Neural progenitor cell (in vitro differentiated cells): ENCODE results near the gene GLIPR1. TPM values are rescaled to one million over a fixed set of nuclear protein-coding genes. Genes with fewer than 3 reads are reported as not detected.
"Not testable (repeated sequence)": the region's sequence is repeated elsewhere in the genome, so short reads cannot be mapped to it uniquely, and the experiment has no call there.

Experiments
- DNase-seq: peaks from one replicate; pipeline ENCODE4 v3.0.0-alpha.2; 2016; ENCODE audit warnings: low spot score
- H2AFZ ChIP-seq: fragments of 200-600 bp; sonication (generic); replicated peaks from 2 replicates; pipeline ENCODE4 v1.6.1; 2016; ENCODE audit warnings: antibody characterized with exemption
- H3F3A ChIP-seq: fragments of 200-600 bp; sonication (generic); 2 replicates; pipeline ENCODE4 v1.6.1; 2016; ENCODE audit warnings: antibody characterized with exemption, low read depth
- H3K27ac ChIP-seq: fragments of 200-600 bp; sonication (generic); 2 replicates; pipeline ENCODE4 v1.5.1; 2016; ENCODE audit warnings: mild to moderate bottlenecking
- H3K27me3 ChIP-seq: fragments of 200-600 bp; sonication (generic); 2 replicates; pipeline ENCODE4 v1.6.1; 2016; ENCODE audit warnings: mild to moderate bottlenecking, moderate library complexity
- H3K36me3 ChIP-seq: fragments of 200-600 bp; sonication (generic); 2 replicates; pipeline ENCODE4 v1.5.1; 2016
- H3K4me1 ChIP-seq: fragments of 200-600 bp; sonication (generic); 2 replicates; pipeline ENCODE4 v1.6.1; 2016; ENCODE audit warnings: mixed run types
- H3K4me2 ChIP-seq: fragments of 200-600 bp; sonication (generic); 2 replicates; pipeline ENCODE4 v1.6.1; 2016
- H3K4me3 ChIP-seq: fragments of 200-600 bp; sonication (generic); 2 replicates; pipeline ENCODE4 v1.5.1; 2016
- H3K79me2 ChIP-seq: fragments of 200-600 bp; sonication (generic); 2 replicates; pipeline ENCODE4 v1.6.1; 2016; ENCODE audit warnings: low read depth
- H3K9ac ChIP-seq: fragments of 200-600 bp; sonication (generic); 2 replicates; pipeline ENCODE4 v1.6.1; 2016
- H3K9me3 ChIP-seq: fragments of 200-600 bp; sonication (generic); 2 replicates; pipeline ENCODE4 v1.5.1; 2016; ENCODE audit warnings: low read depth
- H4K20me1 ChIP-seq: fragments of 200-600 bp; sonication (generic); 2 replicates; pipeline ENCODE4 v1.6.1; 2016; ENCODE audit warnings: low read depth
- H3K27ac Mint-ChIP-seq: 3 replicates; pipeline ENCODE4 v1.8.0; 2021; ENCODE audit warnings: mixed read lengths
- H3K27me3 Mint-ChIP-seq: 2 replicates; pipeline ENCODE4 v1.8.0; 2022; ENCODE audit warnings: low read depth, mild to moderate bottlenecking, inconsistent platforms, moderate library complexity, mixed read lengths; ENCODE audit not compliant: insufficient read depth
- H3K36me3 Mint-ChIP-seq: 3 replicates; pipeline ENCODE4 v1.8.0; 2021; ENCODE audit warnings: mixed read lengths
- H3K4me1 Mint-ChIP-seq: 3 replicates; pipeline ENCODE4 v1.8.0; 2021; ENCODE audit warnings: mixed read lengths
- H3K4me3 Mint-ChIP-seq: 3 replicates; pipeline ENCODE4 v1.8.0; 2021; ENCODE audit warnings: mild to moderate bottlenecking, moderate library complexity, mixed read lengths
- H3K9me3 Mint-ChIP-seq: 3 replicates; pipeline ENCODE4 v1.8.0; 2020; ENCODE audit warnings: mixed read lengths
- EZH2 ChIP-seq: fragments of 200-600 bp; sonication (generic); IDR thresholded peaks from 2 replicates; pipeline ENCODE4 v1.6.1; 2017; ENCODE audit warnings: antibody characterized with exemption, mild to moderate bottlenecking, moderate library complexity
- EZH2phosphoT487 ChIP-seq: fragments of 200-600 bp; sonication (generic); IDR thresholded peaks from 2 replicates; pipeline ENCODE4 v1.6.1; 2017; ENCODE audit warnings: antibody characterized with exemption
- total RNA-seq: library from RNA; depleted of rRNA; stranded (reverse); fragments of >200 nt; gene quantifications from 2 replicates; pipeline ENCODE4 v1.2.3, GENCODE V29; 2015; ENCODE audit warnings: low replicate concordance
- TF ChIP-seq, protein P1 (sequence below): fragments of 200-600 bp; sonication (generic); IDR thresholded peaks from 2 replicates; pipeline ENCODE4 v1.5.1; 2017; ENCODE audit warnings: antibody characterized with exemption, mild to moderate bottlenecking

GLIPR1 gene
- total RNA-seq, 1 donor from 2014 or later, result 0.04 TPM

DNA sequence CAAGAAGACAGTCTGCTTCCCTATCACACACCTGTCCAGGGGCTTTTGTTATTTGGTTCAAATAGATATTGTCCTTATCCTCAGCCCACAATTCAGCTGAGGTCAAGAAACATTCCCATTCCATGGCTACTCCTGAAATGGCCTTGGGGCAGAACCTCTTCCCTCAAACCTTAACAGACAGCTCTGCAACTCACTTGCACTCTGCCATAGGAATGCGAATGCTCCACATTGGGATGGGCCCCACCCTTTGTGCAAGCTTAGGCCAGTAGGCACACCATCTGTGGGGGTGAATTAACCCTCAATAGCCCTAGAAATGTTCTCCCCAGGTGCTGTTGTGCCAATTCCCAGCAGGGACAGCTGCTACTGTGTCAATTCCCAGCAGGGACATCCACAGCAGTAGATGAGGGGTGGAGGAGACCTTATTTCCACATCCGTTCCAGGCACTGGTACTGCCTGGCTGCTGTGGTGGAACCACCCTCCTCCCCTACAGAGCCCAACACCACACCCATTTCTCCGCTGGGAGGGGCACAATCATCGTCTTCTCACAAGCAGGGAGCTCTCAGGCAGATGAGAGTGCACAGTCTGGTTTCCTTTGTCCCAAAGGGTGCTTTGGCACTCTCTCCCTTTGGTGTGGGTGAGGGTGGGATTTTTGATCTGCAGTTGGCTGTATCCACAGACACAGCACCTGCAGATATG, 42.3 kb upstream of the GLIPR1 start:
- H3K27ac Mint-ChIP-seq, result no peak overlapping the region
- no peak overlapping the region for H2AFZ ChIP-seq
- H3K36me3 Mint-ChIP-seq, result no peaks in the 10 kb centered on the region
- H3K4me2 ChIP-seq, result no peak overlapping the region
- peaks cover 17% of the 10 kb centered on the region for H3K9me3 Mint-ChIP-seq
- H3K4me1 ChIP-seq, result no peaks in the 10 kb centered on the region
- H4K20me1 ChIP-seq, result no peaks in the 10 kb centered on the region
- TF ChIP-seq, protein P1, sequence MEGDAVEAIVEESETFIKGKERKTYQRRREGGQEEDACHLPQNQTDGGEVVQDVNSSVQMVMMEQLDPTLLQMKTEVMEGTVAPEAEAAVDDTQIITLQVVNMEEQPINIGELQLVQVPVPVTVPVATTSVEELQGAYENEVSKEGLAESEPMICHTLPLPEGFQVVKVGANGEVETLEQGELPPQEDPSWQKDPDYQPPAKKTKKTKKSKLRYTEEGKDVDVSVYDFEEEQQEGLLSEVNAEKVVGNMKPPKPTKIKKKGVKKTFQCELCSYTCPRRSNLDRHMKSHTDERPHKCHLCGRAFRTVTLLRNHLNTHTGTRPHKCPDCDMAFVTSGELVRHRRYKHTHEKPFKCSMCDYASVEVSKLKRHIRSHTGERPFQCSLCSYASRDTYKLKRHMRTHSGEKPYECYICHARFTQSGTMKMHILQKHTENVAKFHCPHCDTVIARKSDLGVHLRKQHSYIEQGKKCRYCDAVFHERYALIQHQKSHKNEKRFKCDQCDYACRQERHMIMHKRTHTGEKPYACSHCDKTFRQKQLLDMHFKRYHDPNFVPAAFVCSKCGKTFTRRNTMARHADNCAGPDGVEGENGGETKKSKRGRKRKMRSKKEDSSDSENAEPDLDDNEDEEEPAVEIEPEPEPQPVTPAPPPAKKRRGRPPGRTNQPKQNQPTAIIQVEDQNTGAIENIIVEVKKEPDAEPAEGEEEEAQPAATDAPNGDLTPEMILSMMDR, result no peak
- TF ChIP-seq EZH2phosphoT487 (no peak), EZH2 (no peak)
- H3K27me3 Mint-ChIP-seq, result peaks cover 3% of the 10 kb centered on the region
- no peaks in the 10 kb centered on the region for H3F3A ChIP-seq
- peaks cover 7% of the 10 kb centered on the region for H3K9me3 ChIP-seq
- no peaks in the 10 kb centered on the region for H3K27me3 ChIP-seq
- no peaks in the 10 kb centered on the region for H3K4me1 Mint-ChIP-seq
- no peak for DNase-seq
- no peak overlapping the region for H3K4me3 Mint-ChIP-seq
- H3K79me2 ChIP-seq, result no peaks in the 10 kb centered on the region
- H3K27ac ChIP-seq, result no peak overlapping the region
- H3K4me3 ChIP-seq, result no peak overlapping the region
- no peak overlapping the region for H3K9ac ChIP-seq
- no peaks in the 10 kb centered on the region for H3K36me3 ChIP-seq

DNA sequence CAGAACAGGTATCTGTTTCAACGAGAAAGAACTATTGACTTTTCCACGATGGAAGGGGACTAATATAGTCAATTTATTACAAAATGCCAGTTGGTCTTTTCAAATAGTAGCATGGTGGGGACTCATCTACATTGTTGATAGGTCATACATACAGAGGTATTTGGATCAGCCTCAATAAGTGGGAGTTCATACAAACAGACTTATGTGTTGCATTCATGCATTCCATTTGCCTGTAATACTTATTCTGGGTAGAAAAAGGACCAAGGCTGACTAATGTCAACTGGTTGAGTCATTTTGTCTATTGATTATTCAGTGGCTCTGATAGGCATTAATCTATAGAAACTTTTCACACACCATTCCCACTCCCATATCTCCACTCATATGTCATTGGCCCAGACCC, 41.5 kb upstream of the GLIPR1 start:
- H3K27ac Mint-ChIP-seq, result no peak overlapping the region
- peaks cover 7% of the 10 kb centered on the region for H3K9me3 ChIP-seq
- no peaks in the 10 kb centered on the region for H3K36me3 Mint-ChIP-seq
- no peak overlapping the region for H3K4me2 ChIP-seq
- no peaks in the 10 kb centered on the region for H3K4me1 Mint-ChIP-seq
- H3K27me3 ChIP-seq, result no peaks in the 10 kb centered on the region
- peaks cover 17% of the 10 kb centered on the region for H3K9me3 Mint-ChIP-seq
- H4K20me1 ChIP-seq, result no peaks in the 10 kb centered on the region
- TF ChIP-seq, protein P1, result no peak
- TF ChIP-seq EZH2 (no peak), EZH2phosphoT487 (no peak)
- no peak overlapping the region for H2AFZ ChIP-seq
- no peaks in the 10 kb centered on the region for H3K36me3 ChIP-seq
- DNase-seq, result no peak
- no peak overlapping the region for H3K4me3 ChIP-seq
- no peaks in the 10 kb centered on the region for H3K79me2 ChIP-seq
- H3K4me1 ChIP-seq, result no peaks in the 10 kb centered on the region
- H3F3A ChIP-seq, result no peaks in the 10 kb centered on the region
- H3K4me3 Mint-ChIP-seq, result no peak overlapping the region
- peaks cover 3% of the 10 kb centered on the region for H3K27me3 Mint-ChIP-seq
- H3K9ac ChIP-seq, result no peak overlapping the region
- no peak overlapping the region for H3K27ac ChIP-seq

DNA sequence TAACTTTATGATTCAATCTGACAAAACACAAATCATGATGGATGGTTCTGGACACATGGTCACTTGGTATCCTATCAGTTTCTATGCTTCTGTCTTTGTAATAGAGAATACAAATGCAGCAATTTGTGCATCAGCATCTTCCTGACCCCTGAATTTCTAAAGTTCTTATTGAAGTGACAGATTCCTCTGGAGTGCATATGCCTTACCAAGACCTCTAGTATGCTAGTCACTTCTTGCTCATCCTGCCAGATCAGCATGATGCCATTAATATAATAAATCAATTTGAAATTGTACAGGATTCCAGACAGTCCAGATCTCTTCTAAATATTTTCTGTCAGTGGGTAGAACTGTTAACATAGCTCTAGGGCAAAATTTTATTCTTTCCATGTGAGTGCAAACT, 40.6 kb upstream of the GLIPR1 start:
- Mint-ChIP-seq H3K4me3 (no peak overlapping the region), H3K27ac (no peak overlapping the region)
- no peak overlapping the region for H3K4me3 ChIP-seq

DNA sequence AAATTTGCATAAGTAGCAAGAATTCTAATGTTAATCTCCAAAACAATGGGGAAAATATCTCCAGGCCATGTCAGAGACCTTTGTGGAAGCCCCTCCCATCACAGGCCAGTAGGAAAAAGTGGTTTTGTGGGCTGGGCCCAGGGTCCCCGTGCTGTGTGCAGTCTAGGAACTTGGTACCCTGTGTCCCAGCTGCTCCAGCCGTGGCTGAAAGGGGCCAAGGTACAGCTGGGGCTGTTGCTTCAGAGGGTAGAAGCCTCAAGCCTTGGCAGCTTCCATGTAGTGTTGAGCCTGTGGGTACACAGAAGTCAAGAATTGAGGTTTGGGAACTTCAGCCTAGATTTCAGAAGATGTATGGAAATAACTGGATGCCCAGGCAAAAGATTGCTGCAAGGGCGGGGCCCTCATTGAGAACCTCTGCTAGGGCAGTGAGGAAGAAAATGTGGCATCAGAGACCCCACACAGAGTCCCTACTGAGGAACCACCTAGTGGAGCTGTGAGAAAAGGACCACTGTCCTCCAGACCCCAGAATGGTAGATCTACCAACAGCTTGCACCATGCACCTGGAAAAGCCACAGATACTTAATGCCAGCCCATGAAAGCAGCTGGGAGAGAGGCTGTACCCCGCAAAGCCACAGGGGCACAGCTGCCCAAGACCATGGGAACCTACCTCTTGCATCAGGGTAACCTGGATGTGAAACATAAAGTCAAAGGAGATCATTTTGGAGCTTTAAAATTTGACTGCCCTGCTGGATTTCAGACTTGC, 38.7 kb upstream of the GLIPR1 start:
- H3K4me3 Mint-ChIP-seq, H3K4me2 ChIP-seq, H3K9ac ChIP-seq, H3F3A ChIP-seq, H3K27ac Mint-ChIP-seq, H3K9me3 ChIP-seq, H3K36me3 ChIP-seq, H3K4me1 ChIP-seq, H3K4me1 Mint-ChIP-seq, H4K20me1 ChIP-seq, H3K36me3 Mint-ChIP-seq, H3K27me3 ChIP-seq, H3K9me3 Mint-ChIP-seq, H3K27ac ChIP-seq, H3K4me3 ChIP-seq, H3K27me3 Mint-ChIP-seq, H2AFZ ChIP-seq, H3K79me2 ChIP-seq, DNase-seq: not testable (repeated sequence)

More for the DNA sequence above, 40.6 kb upstream of the GLIPR1 start:
- Mint-ChIP-seq H3K27me3 (peaks cover 3% of the 10 kb centered on the region), H3K36me3 (no peaks in the 10 kb centered on the region), H3K9me3 (peaks cover 17% of the 10 kb centered on the region), H3K4me1 (no peaks in the 10 kb centered on the region)
- Histone ChIP-seq H3K4me2 (no peak overlapping the region), H3K9ac (no peak overlapping the region), H3K9me3 (peaks cover 7% of the 10 kb centered on the region), H3K36me3 (no peaks in the 10 kb centered on the region), H4K20me1 (no peaks in the 10 kb centered on the region), H3K79me2 (no peaks in the 10 kb centered on the region), H3K27ac (no peak overlapping the region), H3K4me1 (no peaks in the 10 kb centered on the region), H3F3A (no peaks in the 10 kb centered on the region), H2AFZ (no peak overlapping the region), H3K27me3 (no peaks in the 10 kb centered on the region)
- no peak for DNase-seq
- TF ChIP-seq EZH2phosphoT487 (no peak), EZH2 (no peak)
- TF ChIP-seq, protein P1, result no peak

DNA sequence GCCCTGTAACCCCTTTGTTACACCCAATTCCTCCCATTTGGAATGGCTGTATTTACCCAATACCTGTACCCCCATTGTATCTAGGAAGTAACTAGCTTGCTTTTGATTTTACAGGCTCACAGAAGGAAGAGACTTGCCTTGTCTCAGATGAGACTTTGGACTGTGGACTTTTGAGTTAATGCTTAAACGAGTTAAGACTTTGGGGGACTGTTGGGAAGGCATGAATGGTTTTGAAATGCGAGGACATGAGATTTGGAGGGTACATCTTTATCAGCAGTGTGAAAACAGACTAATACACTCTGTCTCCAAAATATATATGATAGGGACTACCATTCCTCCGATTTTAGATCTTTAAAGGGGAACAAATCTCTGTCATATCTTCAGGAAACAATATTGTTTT, 38.1 kb upstream of the GLIPR1 start:
- not testable (repeated sequence) for H3K4me3 ChIP-seq, H3K4me1 ChIP-seq, H3K79me2 ChIP-seq, H3K27me3 ChIP-seq, H3K4me2 ChIP-seq, H3K9me3 Mint-ChIP-seq, H3K27me3 Mint-ChIP-seq, H4K20me1 ChIP-seq, H3K36me3 ChIP-seq, H3F3A ChIP-seq, H3K4me3 Mint-ChIP-seq, DNase-seq, H3K27ac ChIP-seq, H3K9ac ChIP-seq, H3K36me3 Mint-ChIP-seq, H3K4me1 Mint-ChIP-seq, H3K9me3 ChIP-seq, H2AFZ ChIP-seq, H3K27ac Mint-ChIP-seq
